Body of pancreas (tissue), 4 donors: ENCODE results near the gene NRG3.

Experiments used
- CTCF ChIP-seq, 7 experiments: fragments of 450-650 bp in 4 of 7; fragments of 200-600 bp in 3 of 7; sonication (generic) in 3 of 7; IDR thresholded peaks; one replicate each; pipeline ENCODE4 v1.5.1; 2016 to 2019; ENCODE audit warnings: antibody characterized with exemption in 7 of 7
- POLR2A ChIP-seq, 3 donors: fragments of 450-650 bp; IDR thresholded peaks; one replicate each; pipeline ENCODE4 v1.6.1; 2016; ENCODE audit warnings: antibody characterized with exemption in 3 of 3, mild to moderate bottlenecking in 2 of 3

- TF ChIP-seq CTCF (IDR thresholded peaks at IDR 0.05) = no peak
- no peak for TF ChIP-seq POLR2A (IDR thresholded peaks at IDR 0.05)
Measured at GRCh38 chr10:82358486-82359099, 483.6 kb downstream of the NRG3 start.
